ENCODE results near the gene POLR2F. TPM values are rescaled to one million over a fixed set of nuclear protein-coding genes. Genes with fewer than 3 reads are reported as not detected.

The POLR2F gene
- total RNA-seq, 1 experiment from 2014 or later: 162 TPM

GRCh38 chr22:37967147-37967546 lies 13.6 kb downstream of the POLR2F start:
- Histone ChIP-seq H3K36me3 (ENCODE audit: insufficient read depth, low read length, poor library complexity, severe bottlenecking) (peaks cover 23% of the 10 kb centered on the region), H3K27me3 (replicated peaks; ENCODE audit: insufficient read depth, low read depth, low read length, poor library complexity) (no peaks in the 10 kb centered on the region), H3K4me3 (ENCODE audit: low read depth, low read length, poor library complexity, severe bottlenecking) (no peak overlapping the region), H3K27ac (ENCODE audit: low read depth, low read length, poor library complexity, severe bottlenecking) (no peak overlapping the region), H3K9me3 (ENCODE audit: low read depth, low read length, poor library complexity, severe bottlenecking) (no peaks in the 10 kb centered on the region), H3K4me1 (ENCODE audit: insufficient read depth, low read length, poor library complexity, severe bottlenecking) (peaks cover 5% of the 10 kb centered on the region)
- intact Hi-C loops (cut with micrococcal nuclease; ENCODE audit: unreplicated experiment): no loop called here
- no TSS peak for BruUV-seq (replicated peaks)
- ChIA-PET POLR2A (ENCODE audit: low non-redundant PET) (no interaction called here), CTCF (no interaction called here)
- DNase-seq (ENCODE audit: low spot score): no peak
- TF ChIP-seq CTCF (conservative IDR thresholded peaks at IDR 0.05; ENCODE audit: low read depth, low read length): no peak
- no peak for TF ChIP-seq EZH2 (IDR thresholded peaks at IDR 0.05; ENCODE audit: borderline replicate concordance, low read depth, low read length, poor library complexity, severe bottlenecking)

- no TSS peak for BruUV-seq (replicated peaks)
These were observed 14.3 kb downstream of the POLR2F start for GRCh38 chr22:37967637-37968451.

DNA sequence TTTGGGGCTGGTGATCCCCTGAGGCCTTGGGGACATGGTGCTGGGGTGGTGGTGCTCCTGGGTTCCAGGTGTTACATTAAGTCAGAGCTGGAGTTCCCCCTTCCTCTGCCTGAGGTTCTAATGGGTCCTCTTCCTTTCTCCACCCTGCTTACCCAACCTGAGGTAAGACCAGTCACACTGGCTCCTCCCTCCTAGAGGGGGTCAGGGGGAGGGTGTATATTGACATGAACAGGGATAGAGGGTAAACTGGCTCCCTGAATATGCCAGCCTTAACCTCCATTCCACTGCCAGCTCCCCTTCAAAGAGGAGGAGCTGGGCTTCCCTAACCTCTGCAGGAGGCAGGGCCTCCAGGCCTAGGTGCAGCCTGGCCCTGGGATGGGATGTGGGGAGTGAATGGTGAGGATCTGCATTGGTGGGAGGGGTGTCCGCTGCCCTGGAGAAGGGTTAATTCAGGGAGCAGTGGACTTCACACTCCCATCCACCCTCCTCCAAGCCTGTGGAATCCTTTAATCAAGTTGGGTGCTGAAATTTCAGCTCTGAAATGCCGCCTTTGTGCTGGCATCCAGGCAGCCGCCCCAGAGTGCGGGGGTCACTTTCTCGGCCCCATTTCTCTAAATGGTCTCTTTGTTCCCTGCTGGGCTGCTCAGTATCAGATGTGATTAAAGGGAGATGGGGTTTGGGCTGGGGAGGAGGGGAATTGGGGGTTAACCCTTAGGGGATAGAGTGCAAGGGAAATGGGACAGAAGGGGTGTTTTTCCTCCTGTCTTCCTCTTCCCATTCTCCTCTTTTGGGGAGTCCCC lies 15.2 kb downstream of the POLR2F start:
- TF ChIP-seq EZH2 (IDR thresholded peaks at IDR 0.05; ENCODE audit: borderline replicate concordance, low read depth, low read length, poor library complexity, severe bottlenecking): no peak
- TF ChIP-seq CTCF (conservative IDR thresholded peaks at IDR 0.05; ENCODE audit: low read depth, low read length): no peak
- peaks cover 10% of the 10 kb centered on the region for H3K4me1 ChIP-seq (ENCODE audit: insufficient read depth, low read length, poor library complexity, severe bottlenecking)
- ChIA-PET POLR2A (ENCODE audit: low non-redundant PET) (no interaction called here), CTCF (no interaction called here)
- no peaks in the 10 kb centered on the region for H3K9me3 ChIP-seq (ENCODE audit: low read depth, low read length, poor library complexity, severe bottlenecking)
- intact Hi-C loops (cut with micrococcal nuclease; ENCODE audit: unreplicated experiment): no loop called here
- BruUV-seq (replicated peaks): no TSS peak
- no peaks in the 10 kb centered on the region for H3K27me3 ChIP-seq (replicated peaks; ENCODE audit: insufficient read depth, low read depth, low read length, poor library complexity)
- no peak for DNase-seq (ENCODE audit: low spot score)
- H3K4me3 ChIP-seq (ENCODE audit: low read depth, low read length, poor library complexity, severe bottlenecking): no peak overlapping the region
- H3K27ac ChIP-seq (ENCODE audit: low read depth, low read length, poor library complexity, severe bottlenecking): no peak overlapping the region
- H3K36me3 ChIP-seq (ENCODE audit: insufficient read depth, low read length, poor library complexity, severe bottlenecking): peaks cover 16% of the 10 kb centered on the region

More at GRCh38 chr22:37967637-37968451, 14.3 kb downstream of the POLR2F start:
- TF ChIP-seq CTCF (conservative IDR thresholded peaks at IDR 0.05; ENCODE audit: low read depth, low read length) (no peak), EZH2 (IDR thresholded peaks at IDR 0.05; ENCODE audit: borderline replicate concordance, low read depth, low read length, poor library complexity, severe bottlenecking) (no peak)
- intact Hi-C loops (cut with micrococcal nuclease; ENCODE audit: unreplicated experiment): no loop called here
- H3K4me1 ChIP-seq (ENCODE audit: insufficient read depth, low read length, poor library complexity, severe bottlenecking): peaks cover 10% of the 10 kb centered on the region
- DNase-seq (ENCODE audit: low spot score): no peak
- H3K27ac ChIP-seq (ENCODE audit: low read depth, low read length, poor library complexity, severe bottlenecking): no peak overlapping the region
- POLR2A ChIA-PET (ENCODE audit: low non-redundant PET): no interaction called here
- peaks cover 21% of the 10 kb centered on the region for H3K36me3 ChIP-seq (ENCODE audit: insufficient read depth, low read length, poor library complexity, severe bottlenecking)
- H3K4me3 ChIP-seq (ENCODE audit: low read depth, low read length, poor library complexity, severe bottlenecking): no peak overlapping the region
- no peaks in the 10 kb centered on the region for H3K27me3 ChIP-seq (replicated peaks; ENCODE audit: insufficient read depth, low read depth, low read length, poor library complexity)
- no peaks in the 10 kb centered on the region for H3K9me3 ChIP-seq (ENCODE audit: low read depth, low read length, poor library complexity, severe bottlenecking)
- CTCF ChIA-PET: no interaction called here
